K562 (cell line): ENCODE measurements around the gene SPHK1.

ENCODE experiments used
- PBX2 ChIP-seq, 2 experiments: IDR thresholded peaks in 1 of 2; conservative IDR thresholded peaks in 1 of 2; 2 replicates each; pipeline ENCODE4 v1.6.1; 2016; ENCODE audit warnings: low read depth in 2 of 2, mild to moderate bottlenecking in 1 of 2, missing compliant biosample characterization in 1 of 2, missing genetic modification characterization in 1 of 2, moderate library complexity in 1 of 2
- SPI1 ChIP-seq: IDR thresholded peaks from 2 replicates; pipeline ENCODE4 v1.6.1; 2011; ENCODE audit warnings: low read depth, low read length, control low read depth, borderline replicate concordance
- TAF9B ChIP-seq: fragments of 450-650 bp; IDR thresholded peaks from 2 replicates; pipeline ENCODE4 v1.6.1; 2018; ENCODE audit warnings: mild to moderate bottlenecking; ENCODE audit not compliant: partially characterized antibody
- ZNF146 ChIP-seq: IDR thresholded peaks from one replicate; pipeline ENCODE4 v1.6.1; 2018; ENCODE audit warnings: missing compliant biosample characterization; ENCODE audit not compliant: unreplicated experiment

GRCh38 chr17:76336756-76337412 lies 47.5 kb upstream of the SPHK1 start:
- TF ChIP-seq SPI1 (no peak), TAF9B (no peak), ZNF146 (CRISPR knock-in tag) (no peak), PBX2 (CRISPR knock-in tag; IDR thresholded peaks at IDR 0.05; ENCODE audit: low read depth) (no peak), PBX2 (tag; conservative IDR thresholded peaks at IDR 0.05; ENCODE audit: low read depth) (no peak)
